Vagina (tissue), 2 donors: ENCODE measurements around the gene PLEKHM2.

Source experiments
- POLR2A ChIP-seq, 2 donors: fragments of 450-650 bp; IDR thresholded peaks; one replicate each; pipeline ENCODE4 v1.6.1; 2017; ENCODE audit warnings: antibody characterized with exemption in 2 of 2, mild to moderate bottlenecking in 2 of 2, moderate library complexity in 2 of 2
- POLR2AphosphoS5 ChIP-seq, 2 donors: sonication (generic); formaldehyde crosslinking; IDR thresholded peaks; one replicate each; pipeline ENCODE4 v1.9.0; 2017; ENCODE audit warnings: antibody characterized with exemption in 2 of 2, mild to moderate bottlenecking in 2 of 2, low read depth in 1 of 2; ENCODE audit not compliant: insufficient read depth in 1 of 2
- TF ChIP-seq, protein P1 (sequence below), 3 experiments: fragments of 450-650 bp in 2 of 3; fragments of 200-600 bp in 1 of 3; sonication (generic) in 1 of 3; IDR thresholded peaks; one replicate each; pipeline ENCODE4 v1.5.1; 2017 to 2019; ENCODE audit warnings: antibody characterized with exemption in 3 of 3, mild to moderate bottlenecking in 2 of 3, moderate library complexity in 2 of 3

DNA sequence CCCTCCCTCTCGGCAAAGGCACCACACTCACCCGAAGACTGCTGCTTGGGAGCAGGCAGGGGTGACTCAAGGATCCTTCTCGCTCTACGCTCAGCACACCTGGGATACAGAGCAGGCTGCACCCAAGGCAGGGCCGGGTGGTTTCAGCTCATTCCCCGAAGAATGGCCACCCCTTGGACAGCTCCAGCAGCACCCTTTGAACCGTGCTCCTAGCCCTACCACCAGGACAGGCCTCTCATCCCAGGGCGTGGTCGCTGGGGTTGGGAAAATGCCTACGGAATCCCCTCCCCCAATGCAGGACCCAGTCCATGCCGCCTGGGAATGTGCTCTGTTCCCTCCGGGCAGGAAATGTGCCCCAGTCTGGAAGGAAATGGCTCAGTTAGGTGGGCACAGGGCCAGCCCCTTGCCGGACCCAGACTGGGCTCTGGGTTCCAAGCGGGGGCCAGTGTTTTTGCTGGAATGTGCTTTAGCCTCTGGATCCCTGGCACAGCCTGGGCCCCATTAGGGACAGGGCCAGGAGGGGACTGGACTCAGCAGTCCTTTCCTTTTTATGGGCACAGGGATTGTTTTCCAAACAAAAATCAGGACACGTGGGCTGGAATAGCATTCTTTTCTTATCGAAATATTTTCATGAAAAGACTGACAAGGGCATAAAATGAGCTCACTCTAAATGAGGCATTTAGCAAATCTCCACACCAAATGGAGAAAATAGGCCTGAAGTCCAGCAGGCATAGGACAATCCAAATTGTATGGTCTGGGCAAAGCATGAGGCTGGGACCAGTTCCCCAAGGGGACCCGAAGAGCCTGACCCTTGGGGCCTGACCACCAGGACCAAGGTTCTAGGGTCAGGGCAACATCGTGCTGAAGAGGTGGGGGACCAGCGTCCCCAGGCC, 65.5 kb downstream of the PLEKHM2 start:
- TF ChIP-seq, protein P1, sequence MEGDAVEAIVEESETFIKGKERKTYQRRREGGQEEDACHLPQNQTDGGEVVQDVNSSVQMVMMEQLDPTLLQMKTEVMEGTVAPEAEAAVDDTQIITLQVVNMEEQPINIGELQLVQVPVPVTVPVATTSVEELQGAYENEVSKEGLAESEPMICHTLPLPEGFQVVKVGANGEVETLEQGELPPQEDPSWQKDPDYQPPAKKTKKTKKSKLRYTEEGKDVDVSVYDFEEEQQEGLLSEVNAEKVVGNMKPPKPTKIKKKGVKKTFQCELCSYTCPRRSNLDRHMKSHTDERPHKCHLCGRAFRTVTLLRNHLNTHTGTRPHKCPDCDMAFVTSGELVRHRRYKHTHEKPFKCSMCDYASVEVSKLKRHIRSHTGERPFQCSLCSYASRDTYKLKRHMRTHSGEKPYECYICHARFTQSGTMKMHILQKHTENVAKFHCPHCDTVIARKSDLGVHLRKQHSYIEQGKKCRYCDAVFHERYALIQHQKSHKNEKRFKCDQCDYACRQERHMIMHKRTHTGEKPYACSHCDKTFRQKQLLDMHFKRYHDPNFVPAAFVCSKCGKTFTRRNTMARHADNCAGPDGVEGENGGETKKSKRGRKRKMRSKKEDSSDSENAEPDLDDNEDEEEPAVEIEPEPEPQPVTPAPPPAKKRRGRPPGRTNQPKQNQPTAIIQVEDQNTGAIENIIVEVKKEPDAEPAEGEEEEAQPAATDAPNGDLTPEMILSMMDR (IDR thresholded peaks at IDR 0.05): no peak
- TF ChIP-seq POLR2A (IDR thresholded peaks at IDR 0.05): no peak
- TF ChIP-seq POLR2AphosphoS5 (IDR thresholded peaks at IDR 0.05; ENCODE audit: insufficient read depth in 1 of 2, low read depth in 1 of 2): no peak
